NK-92 treated with Interleukin-12 subunit alpha and Interleukin-12 subunit beta, amount 100 ng/mL, for 24 hours (cell line): ENCODE data around the gene CHD1.

ENCODE experiments used
- DNase-seq: peaks from one replicate; lab custom pipeline; 2025; lab: John Stamatoyannopoulos, UW

CHD1 gene

DNA sequence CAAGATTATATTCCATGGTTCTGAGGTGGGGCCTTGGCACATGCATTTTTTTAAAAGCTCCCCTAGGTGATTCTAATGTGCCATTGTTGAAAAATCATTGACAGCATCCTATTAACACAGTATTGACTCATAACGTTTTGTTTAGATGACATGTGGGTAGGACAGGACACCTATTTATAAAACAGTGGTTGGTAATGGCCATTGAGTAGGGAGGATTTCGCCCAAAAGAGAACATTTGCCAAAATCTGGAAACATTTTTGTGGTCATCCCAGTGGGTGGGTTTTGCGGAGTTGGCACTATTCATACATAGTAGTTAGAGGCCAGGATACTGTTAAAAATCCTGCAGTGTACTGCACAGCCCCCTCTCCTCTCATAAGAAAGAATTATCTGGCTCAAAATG, 6.4 kb upstream of the CHD1 start:
- no peak for DNase-seq

DNA sequence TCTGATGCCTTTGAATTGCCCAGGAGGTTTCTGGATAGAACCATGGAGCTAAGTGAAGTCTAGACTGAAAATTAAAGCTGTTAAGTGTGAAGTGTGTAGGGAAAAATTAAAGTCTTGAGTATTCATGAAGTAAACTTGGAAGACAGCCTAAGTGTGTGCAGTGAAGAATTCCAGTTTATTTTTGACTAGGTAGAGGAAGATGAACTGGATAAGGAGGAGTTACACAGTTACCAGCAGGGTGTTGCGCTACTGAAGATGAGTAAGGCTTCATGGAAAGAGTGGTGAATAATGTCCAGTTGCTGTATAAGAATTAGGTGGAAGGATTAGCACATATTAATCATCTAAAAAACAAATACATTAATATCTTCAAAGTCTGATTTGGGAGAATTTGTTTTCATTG, 5.7 kb upstream of the CHD1 start:
- no peak for DNase-seq

GRCh38 chr5:98933445-98934072, 4.8 kb upstream of the CHD1 start:
- no peak for DNase-seq

- no peak for DNase-seq
These were observed 2.4 kb upstream of the CHD1 start for GRCh38 chr5:98930972-98931762.

GRCh38 chr5:98929710-98930298, 997 bp upstream of the CHD1 start:
- DNase-seq, result no peak

DNA sequence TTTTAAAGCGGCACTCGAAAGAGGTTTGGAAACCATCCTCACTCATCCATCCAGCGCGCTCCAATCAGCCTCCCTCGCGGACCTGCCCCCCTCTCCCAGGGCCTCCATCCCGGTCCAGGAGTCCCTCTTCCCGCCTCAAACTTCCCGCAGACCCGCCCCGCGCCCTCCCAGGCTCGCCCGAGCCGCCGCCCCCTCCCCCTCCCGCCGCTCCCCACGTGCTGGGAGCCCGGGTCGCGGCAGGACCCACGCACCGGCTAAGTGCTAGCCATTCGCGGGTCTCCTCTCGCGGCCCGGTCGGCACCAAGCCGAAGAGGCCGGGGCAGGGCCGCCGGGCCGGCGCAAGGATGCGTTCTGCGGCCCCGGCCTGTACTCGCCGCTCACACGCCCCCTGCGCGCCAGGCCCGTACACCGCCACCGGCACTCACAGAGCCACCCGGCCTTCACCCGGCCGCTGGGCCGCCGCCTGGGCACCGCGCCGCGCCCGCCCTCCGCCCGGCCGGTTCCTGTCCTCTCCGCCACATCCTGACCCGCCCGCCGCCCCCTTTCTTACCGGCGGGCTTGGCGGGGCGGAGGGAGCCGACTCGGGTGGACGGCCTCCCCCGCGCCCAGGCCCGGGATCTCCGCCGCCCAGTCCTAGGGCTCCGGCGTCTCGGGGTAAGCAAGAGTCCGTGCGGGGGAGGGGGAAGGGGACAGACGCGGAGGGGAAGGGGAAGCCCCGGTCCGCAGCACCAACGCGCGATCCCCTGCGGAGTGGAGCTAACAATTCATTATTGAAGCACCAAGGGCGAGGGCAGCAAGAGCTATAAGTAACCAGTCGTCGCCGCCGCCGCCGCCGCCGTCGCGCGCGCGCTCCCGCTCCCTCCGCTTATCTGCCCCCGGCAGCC, 576 bp downstream of the CHD1 start:
- DNase-seq, result peak; percentile 56

GRCh38 chr5:98927242-98927988, 1.4 kb downstream of the CHD1 start:
- no peak for DNase-seq

DNA sequence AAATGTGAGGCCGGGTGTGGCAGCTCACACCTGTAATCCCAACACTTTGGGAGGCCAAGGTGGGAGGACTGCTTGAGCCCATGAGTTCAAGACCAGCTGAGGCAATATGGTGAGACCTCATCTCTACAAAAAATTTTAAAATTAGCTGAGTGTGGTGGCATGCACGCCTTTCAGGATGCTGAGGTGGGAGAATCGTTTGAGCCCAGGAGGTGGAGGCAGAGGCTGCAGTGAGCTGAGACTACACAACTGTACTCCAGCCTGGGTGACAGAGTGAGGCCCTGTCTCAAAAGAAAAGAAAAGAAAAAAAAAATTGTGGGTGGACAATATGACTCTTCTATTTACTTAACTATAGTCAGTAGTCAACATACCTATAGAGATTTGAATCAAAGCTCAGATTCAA, 4.8 kb downstream of the CHD1 start:
- DNase-seq, result no peak

GRCh38 chr5:98921947-98922505, 6.8 kb downstream of the CHD1 start:
- DNase-seq, result no peak

DNA sequence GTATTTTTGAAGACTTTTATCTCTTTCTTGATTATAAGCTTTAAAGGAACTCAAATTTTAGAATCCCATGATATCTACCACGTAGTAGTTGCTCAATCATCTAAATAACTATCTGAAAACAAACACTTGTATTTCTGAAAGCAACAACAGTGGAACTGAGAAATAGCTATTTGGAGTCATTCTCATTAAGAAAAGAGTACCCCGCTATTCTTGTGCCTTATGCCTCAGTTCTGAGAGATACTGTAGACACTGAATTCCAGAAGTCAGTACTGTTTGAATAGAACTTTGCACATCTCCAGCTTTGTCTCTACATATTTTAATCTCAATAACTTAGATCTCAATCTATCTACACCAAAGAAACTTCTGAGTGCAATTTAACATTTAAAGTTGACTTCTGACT, 11.4 kb downstream of the CHD1 start:
- no peak for DNase-seq

DNA sequence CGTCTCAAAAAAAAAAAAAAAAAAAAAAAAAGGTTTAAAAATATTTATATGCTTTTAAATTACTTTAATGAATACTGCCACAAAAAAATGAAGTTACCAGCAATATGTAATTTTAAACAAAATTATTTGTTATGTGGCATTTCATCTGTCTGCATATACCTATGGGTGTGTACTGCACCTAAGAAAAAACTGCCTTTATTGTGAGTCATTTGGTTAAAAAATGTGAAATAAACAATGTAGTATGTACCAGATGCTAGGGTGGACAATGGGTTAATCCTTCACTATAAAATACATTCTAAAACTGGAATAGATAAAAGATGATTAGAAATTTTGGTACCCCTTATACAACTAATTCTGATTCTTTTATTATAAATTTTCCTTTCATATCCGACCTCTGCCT, 12.3 kb downstream of the CHD1 start:
- no peak for DNase-seq

DNA sequence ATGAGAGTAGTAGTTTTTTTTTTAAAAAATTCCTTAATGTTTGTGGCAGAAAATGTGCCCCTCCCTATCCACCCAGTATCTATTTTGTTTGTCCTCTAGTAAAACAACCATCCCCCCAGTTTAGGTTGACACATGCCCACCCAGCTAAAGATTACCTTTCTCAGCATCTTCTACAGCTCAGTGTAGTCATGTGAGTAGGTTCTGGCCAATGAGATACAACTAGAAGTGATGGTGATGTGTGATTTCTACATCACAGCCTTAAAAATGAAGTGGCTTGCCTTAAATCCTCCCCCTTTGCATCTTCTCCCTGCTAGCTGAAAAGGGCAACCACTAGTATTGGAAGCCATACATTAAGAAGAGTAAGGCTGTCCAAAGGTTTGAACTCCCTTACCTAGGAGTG, 14.9 kb downstream of the CHD1 start:
- DNase-seq, result no peak

GRCh38 chr5:98911280-98912040, 17.3 kb downstream of the CHD1 start:
- no peak for DNase-seq

DNA sequence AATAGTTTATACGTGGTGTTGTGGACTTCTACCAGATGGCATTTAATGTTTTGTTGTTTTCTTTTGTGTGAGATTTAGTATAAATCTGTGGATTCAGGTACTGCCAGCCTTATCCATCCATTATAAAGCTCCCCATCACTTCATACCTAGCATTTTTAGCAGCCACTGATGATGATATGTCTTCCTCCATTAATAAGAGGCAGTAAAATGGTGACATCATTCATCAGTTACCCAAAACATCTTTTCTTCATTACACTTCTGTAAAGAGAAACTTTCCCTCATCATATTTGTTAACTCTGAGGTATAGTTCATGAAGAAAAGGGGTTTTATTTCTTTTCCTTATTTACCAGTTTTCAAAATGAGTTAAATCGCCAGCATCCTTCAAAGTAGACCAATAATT, 19.4 kb downstream of the CHD1 start:
- DNase-seq, result no peak

GRCh38 chr5:98907951-98908350, 20.9 kb downstream of the CHD1 start:
- DNase-seq, result no peak

DNA sequence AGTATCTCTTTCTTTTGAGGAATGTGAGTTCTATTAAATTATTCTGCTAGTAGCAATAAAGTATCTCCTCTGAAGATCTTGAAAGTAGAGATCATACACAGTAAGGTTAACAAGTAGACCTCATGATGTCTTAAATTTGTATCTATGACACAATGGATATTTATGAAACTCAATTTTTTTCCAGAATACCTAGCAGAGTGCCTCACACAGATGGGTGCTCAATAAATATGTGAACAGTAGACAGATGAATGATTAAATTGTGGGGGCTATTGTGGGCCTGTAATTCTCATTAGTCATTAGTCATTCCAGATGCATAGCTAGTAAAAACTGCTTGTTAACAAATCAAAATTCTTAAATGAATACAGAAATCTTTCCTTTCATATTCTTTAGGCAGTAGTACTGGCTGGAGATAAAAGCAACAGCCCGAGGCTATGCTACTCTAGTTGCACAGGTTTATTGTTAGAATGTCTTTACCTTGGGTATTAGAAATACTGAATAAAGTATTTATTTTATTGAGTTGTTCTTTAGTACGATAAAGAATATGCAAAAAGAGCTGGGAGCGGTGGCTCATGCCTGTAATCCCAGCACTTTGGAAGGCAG, 22.0 kb downstream of the CHD1 start:
- DNase-seq, result no peak

- DNase-seq, result no peak
These were observed 22.7 kb downstream of the CHD1 start for GRCh38 chr5:98905857-98906688.

GRCh38 chr5:98904780-98905179, 24.0 kb downstream of the CHD1 start:
- DNase-seq, result no peak

- no peak for DNase-seq
These were observed 26.1 kb downstream of the CHD1 start for GRCh38 chr5:98902733-98903132.
